Activated CD4-positive, alpha-beta T cell treated with anti-CD3 and anti-CD28 coated beads for 4 hours (primary cell): ENCODE measurements around the gene RFTN2.
"Not testable (repeated sequence)": the region's sequence is repeated elsewhere in the genome, so short reads cannot be mapped to it uniquely, and the experiment has no call there.

Source experiments
- DNase-seq, 2 donors: peaks; one replicate each; pipeline ENCODE4 v3.0.0-alpha.2; 2020

Gene RFTN2

GRCh38 chr2:197600306-197600705, 75.1 kb downstream of the RFTN2 start:
- DNase-seq: no peak

- peak; percentile 7 to 11 for DNase-seq
These were observed 76.0 kb downstream of the RFTN2 start for GRCh38 chr2:197599285-197599965.

- no peak for DNase-seq
These were observed 76.9 kb downstream of the RFTN2 start for GRCh38 chr2:197598450-197598849.

- DNase-seq: no peak
These were observed 78.2 kb downstream of the RFTN2 start for GRCh38 chr2:197597166-197597565.

- no peak for DNase-seq
These were observed 78.6 kb downstream of the RFTN2 start for GRCh38 chr2:197596766-197597165.

GRCh38 chr2:197591339-197592072, 83.9 kb downstream of the RFTN2 start:
- DNase-seq: no peak

- not testable (repeated sequence) for DNase-seq
These were observed 88.1 kb downstream of the RFTN2 start for GRCh38 chr2:197587255-197587654.

- not testable (repeated sequence) for DNase-seq
These were observed 95.2 kb downstream of the RFTN2 start for GRCh38 chr2:197580166-197580565.

- not testable (repeated sequence) for DNase-seq
These were observed 97.1 kb downstream of the RFTN2 start for GRCh38 chr2:197578294-197578693.

GRCh38 chr2:197577446-197577845, 97.9 kb downstream of the RFTN2 start:
- DNase-seq: no peak

GRCh38 chr2:197576631-197577030, 98.8 kb downstream of the RFTN2 start:
- DNase-seq: no peak

- DNase-seq: no peak
These were observed 99.4 kb downstream of the RFTN2 start for GRCh38 chr2:197575987-197576386.

GRCh38 chr2:197573608-197574007, 101.8 kb downstream of the RFTN2 start:
- DNase-seq: no peak

- no peak for DNase-seq
These were observed 103.6 kb downstream of the RFTN2 start for GRCh38 chr2:197571627-197572271.

- no peak for DNase-seq
These were observed 115.2 kb downstream of the RFTN2 start for GRCh38 chr2:197560146-197560665.

GRCh38 chr2:197559681-197560080, 115.7 kb downstream of the RFTN2 start:
- DNase-seq: no peak

- no peak for DNase-seq
These were observed 117.0 kb downstream of the RFTN2 start for GRCh38 chr2:197558393-197558792.

GRCh38 chr2:197556456-197556855, 118.9 kb downstream of the RFTN2 start:
- DNase-seq: no peak

GRCh38 chr2:197555467-197555866, 119.9 kb downstream of the RFTN2 start:
- DNase-seq: no peak

GRCh38 chr2:197551260-197551659, 124.1 kb downstream of the RFTN2 start:
- not testable (repeated sequence) for DNase-seq

- DNase-seq: no peak
These were observed 126.8 kb downstream of the RFTN2 start for GRCh38 chr2:197548582-197548981.

GRCh38 chr2:197547163-197547900, 128.1 kb downstream of the RFTN2 start:
- no peak for DNase-seq

- no peak for DNase-seq
These were observed 132.2 kb downstream of the RFTN2 start for GRCh38 chr2:197543206-197543605.
